ENCODE data around the gene BDKRB1.

DNA sequence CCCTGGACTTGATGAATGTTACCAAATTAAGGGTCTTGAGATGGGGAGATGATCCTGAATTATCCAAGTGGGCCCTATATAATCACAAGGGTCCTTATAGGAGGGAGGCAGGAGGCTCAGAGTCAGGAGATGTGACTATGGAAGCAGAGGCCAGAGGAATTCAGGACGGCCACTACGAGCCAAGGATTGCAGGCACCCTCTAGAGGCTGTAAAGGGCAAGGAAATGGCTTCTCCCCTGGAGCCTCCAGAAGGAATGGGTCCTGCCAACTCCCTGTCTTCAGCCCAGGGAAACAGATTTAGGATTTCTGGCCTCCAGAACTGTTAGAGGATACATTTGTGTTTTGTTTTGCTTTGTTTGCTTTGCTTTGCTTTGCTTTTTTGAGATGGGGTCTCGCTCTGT lies 8.8 kb downstream of the BDKRB1 start:
- TF ChIP-seq, protein P1, sequence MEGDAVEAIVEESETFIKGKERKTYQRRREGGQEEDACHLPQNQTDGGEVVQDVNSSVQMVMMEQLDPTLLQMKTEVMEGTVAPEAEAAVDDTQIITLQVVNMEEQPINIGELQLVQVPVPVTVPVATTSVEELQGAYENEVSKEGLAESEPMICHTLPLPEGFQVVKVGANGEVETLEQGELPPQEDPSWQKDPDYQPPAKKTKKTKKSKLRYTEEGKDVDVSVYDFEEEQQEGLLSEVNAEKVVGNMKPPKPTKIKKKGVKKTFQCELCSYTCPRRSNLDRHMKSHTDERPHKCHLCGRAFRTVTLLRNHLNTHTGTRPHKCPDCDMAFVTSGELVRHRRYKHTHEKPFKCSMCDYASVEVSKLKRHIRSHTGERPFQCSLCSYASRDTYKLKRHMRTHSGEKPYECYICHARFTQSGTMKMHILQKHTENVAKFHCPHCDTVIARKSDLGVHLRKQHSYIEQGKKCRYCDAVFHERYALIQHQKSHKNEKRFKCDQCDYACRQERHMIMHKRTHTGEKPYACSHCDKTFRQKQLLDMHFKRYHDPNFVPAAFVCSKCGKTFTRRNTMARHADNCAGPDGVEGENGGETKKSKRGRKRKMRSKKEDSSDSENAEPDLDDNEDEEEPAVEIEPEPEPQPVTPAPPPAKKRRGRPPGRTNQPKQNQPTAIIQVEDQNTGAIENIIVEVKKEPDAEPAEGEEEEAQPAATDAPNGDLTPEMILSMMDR (IDR thresholded peaks at IDR 0.05): no peak
- TF ChIP-seq POLR2A (IDR thresholded peaks at IDR 0.05) (no peak), EP300 (IDR thresholded peaks at IDR 0.05) (no peak)

Measured in tibial nerve (tissue), 4 donors.